ENCODE data around the gene MTAP.

The MTAP gene

GRCh38 chr9:21817176-21817575 lies 14.7 kb downstream of the MTAP start:
- H3K27me3 Mint-ChIP-seq, result no peaks in the 10 kb centered on the region
- ATAC-seq (no peak), DNase-seq (no peak)
- H3K4me3 Mint-ChIP-seq, result no peak overlapping the region
- H3K27ac Mint-ChIP-seq, result no peak overlapping the region
- H3K4me1 Mint-ChIP-seq, result peaks cover 21% of the 10 kb centered on the region
- H3K9me3 Mint-ChIP-seq, result no peaks in the 10 kb centered on the region

- ATAC-seq (no peak), DNase-seq (no peak)
- H3K9me3 Mint-ChIP-seq, result no peaks in the 10 kb centered on the region
- peaks cover 38% of the 10 kb centered on the region for H3K4me1 Mint-ChIP-seq
- no peaks in the 10 kb centered on the region for H3K27me3 Mint-ChIP-seq
- H3K27ac Mint-ChIP-seq, result no peak overlapping the region
- H3K4me3 Mint-ChIP-seq, result no peak overlapping the region
These were observed 23.2 kb downstream of the MTAP start for GRCh38 chr9:21825637-21826036.

DNA sequence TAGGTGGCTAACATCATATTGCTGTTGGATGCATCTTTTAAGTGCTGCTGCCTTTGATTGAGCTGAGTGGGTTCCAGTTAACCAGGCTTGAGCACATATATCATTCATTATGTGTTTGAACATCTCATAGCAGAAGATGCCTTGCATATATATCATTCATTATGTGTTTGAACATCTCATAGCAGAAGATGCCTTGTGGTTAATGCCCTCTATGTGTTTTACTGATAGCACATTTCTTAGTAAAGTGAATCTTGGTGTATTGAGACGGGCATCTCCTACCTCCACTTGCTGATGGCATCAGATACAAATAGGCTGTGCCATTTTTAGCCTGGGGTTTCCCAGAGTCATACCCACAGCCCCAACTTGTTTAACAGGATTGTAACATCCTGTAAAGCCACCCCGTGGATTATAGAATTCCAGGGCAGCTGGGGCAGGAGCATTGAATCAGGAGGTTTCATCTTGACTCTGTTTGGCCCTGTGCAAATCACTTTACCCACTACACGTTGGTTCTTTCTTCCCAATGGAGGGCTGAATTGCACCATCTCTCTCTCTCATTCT lies 26.5 kb downstream of the MTAP start:
- Mint-ChIP-seq H3K27ac (no peak overlapping the region), H3K9me3 (no peaks in the 10 kb centered on the region), H3K27me3 (no peaks in the 10 kb centered on the region), H3K4me3 (no peak overlapping the region), H3K4me1 (peaks cover 51% of the 10 kb centered on the region)
- DNase-seq (no peak), ATAC-seq (no peak)

DNA sequence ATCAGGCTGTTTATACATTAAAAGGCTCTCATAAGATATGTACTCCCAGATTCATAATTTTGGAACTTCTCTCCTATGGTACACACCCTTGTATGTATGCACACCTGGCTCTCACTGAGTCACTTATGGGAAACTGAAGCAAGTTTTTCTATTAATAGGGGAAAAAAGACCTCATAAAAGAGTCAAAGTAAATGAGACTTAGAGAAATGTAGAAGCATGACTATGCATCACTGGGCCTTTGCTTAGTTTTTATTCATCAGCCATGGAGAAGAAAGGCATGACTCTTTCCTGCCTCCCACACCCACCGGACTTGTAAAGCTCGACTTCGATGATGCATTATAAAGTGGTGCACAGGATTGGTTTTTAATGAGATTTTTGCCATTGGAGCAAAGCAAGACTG lies 28.2 kb downstream of the MTAP start:
- DNase-seq (no peak), ATAC-seq (no peak)
- H3K4me3 Mint-ChIP-seq, result no peak overlapping the region
- H3K9me3 Mint-ChIP-seq, result no peaks in the 10 kb centered on the region
- H3K27ac Mint-ChIP-seq, result peak overlapping the region in 1 of 2 donors; percentile 25
- H3K4me1 Mint-ChIP-seq, result peaks cover 45% of the 10 kb centered on the region
- no peaks in the 10 kb centered on the region for H3K27me3 Mint-ChIP-seq

DNA sequence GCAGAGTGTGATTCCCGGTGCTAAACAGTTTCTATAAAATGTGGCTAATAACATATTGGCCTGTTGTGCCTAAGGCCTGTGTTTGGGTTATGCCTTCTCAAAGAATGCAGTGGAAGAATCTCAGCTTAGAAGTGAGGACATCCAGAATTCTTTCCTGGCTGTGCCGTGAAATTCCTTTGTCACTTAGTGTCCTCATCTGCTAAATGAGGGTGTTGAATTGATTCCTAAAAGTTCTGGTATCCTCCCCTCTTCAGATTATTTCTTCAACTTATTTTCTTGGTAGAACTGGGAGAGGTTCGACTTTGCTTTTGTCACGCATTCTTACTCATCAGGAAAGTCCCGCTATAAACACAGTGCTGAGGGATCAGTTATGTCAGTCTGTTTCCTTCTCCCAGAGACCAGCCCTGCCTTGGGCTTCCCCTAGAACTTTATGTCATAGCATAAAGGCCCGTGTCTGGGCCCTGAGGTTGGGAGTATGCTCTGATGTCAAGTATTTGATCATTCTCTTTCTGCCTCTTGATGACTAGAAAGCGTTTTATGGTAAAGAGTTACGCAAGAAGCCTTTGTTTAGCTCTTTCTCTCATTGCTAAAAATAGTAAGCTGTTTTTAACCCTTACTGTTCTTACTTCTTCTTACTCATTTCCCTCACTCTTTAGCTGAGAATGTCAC lies 29.5 kb downstream of the MTAP start:
- peaks cover 59% of the 10 kb centered on the region for H3K4me1 Mint-ChIP-seq
- no peak overlapping the region for H3K4me3 Mint-ChIP-seq
- H3K9me3 Mint-ChIP-seq, result no peaks in the 10 kb centered on the region
- peak overlapping the region in 1 of 2 donors; percentile 42 for H3K27ac Mint-ChIP-seq
- DNase-seq (peak; percentile 17 to 69), ATAC-seq (peak; percentile 100)
- no peaks in the 10 kb centered on the region for H3K27me3 Mint-ChIP-seq

DNA sequence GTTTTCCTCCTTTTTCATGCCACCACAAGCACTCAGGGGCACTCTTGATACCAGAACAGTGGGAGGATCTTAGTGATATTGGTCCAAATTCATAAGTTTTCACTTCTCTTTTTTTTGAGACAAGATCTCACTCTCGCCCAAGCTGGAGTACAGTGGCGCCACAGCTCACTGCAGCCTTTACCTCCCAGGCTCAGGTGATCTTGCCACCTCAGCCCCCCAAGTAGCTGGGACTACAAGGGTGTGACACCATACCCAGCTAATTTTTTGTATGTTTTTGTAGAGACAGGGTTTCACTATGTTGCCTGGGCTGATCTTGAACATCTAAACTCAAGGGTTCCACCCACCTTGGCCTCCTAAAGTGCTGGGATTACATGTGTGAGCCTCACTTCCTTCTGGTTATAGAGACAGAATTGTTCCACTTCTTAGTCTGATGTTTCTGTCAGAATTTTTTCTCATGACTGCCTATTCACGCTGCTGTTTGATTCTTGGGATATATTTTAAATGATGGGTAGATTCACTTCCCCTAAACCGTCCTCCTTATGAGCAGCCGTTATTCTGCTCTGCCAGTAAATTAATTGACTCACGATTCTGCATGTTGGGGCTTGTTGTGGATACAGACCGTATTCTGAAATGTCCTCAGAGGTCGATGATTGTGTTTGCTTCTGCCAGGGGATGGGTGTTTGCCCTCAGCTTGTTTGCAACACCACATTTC lies 30.8 kb downstream of the MTAP start:
- Mint-ChIP-seq H3K4me3 (no peak overlapping the region), H3K27ac (peak overlapping the region; percentile 6 to 81), H3K4me1 (peaks cover 63% of the 10 kb centered on the region), H3K9me3 (no peaks in the 10 kb centered on the region), H3K27me3 (no peaks in the 10 kb centered on the region)
- no peak for DNase-seq
- ATAC-seq, result no peak

- peaks cover 54% of the 10 kb centered on the region for H3K4me1 Mint-ChIP-seq
These were observed 32.7 kb downstream of the MTAP start for GRCh38 chr9:21835121-21835520.

DNA sequence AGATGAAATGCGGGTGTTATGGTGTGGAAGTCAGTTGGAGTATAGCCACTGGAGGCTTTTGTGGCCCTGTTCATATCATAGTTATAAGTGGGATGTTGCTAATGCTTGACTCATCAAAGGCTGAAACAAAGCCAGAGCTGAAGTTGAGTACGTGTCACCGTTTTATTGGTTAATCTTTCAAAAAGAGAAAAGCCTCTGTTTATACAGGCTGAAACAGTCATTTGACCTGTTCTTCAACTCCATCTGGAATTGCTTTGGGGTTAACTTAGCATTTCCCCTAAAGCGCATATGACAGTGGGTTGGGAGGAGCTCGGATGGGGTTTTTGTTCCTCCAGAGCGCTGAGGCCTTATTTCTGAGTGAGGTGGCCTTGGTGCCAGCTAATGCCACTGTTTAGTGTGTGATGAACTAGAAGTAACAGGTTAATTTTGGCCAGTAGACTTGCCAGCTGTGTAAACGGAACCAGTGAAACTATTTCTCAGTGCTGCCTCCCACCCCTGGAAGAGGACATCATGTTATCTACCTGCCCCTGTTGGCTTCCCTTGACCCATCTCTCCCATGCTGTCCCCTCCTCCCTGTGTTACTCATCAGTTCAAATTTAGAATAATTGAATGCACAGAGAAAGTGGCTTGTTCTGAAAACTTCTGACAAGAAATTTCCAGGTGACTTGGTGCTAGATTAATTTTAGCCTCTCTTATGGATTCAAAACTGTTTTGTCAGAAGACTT lies 34.2 kb downstream of the MTAP start:
- DNase-seq (no peak), ATAC-seq (no peak)
- Mint-ChIP-seq H3K4me1 (peaks cover 39% of the 10 kb centered on the region), H3K9me3 (peaks cover 8 to 11% of the 10 kb centered on the region in 2 donors), H3K27me3 (no peaks in the 10 kb centered on the region), H3K27ac (peak overlapping the region; percentile 17 to 34), H3K4me3 (no peak overlapping the region)

More at GRCh38 chr9:21835121-21835520, 32.7 kb downstream of the MTAP start:
- Mint-ChIP-seq H3K4me3 (no peak overlapping the region), H3K27me3 (no peaks in the 10 kb centered on the region), H3K9me3 (peaks cover 0 to 5% of the 10 kb centered on the region in 2 donors), H3K27ac (no peak overlapping the region)
- no peak for DNase-seq
- ATAC-seq, result no peak

GRCh38 chr9:21837501-21837900 lies 35.1 kb downstream of the MTAP start:
- Mint-ChIP-seq H3K27me3 (no peaks in the 10 kb centered on the region), H3K9me3 (peaks cover 11 to 15% of the 10 kb centered on the region in 2 donors), H3K4me3 (no peak overlapping the region), H3K4me1 (peaks cover 30% of the 10 kb centered on the region), H3K27ac (no peak overlapping the region)
- ATAC-seq (no peak), DNase-seq (no peak)

- DNase-seq (no peak), ATAC-seq (no peak)
- no peaks in the 10 kb centered on the region for H3K27me3 Mint-ChIP-seq
- H3K4me1 Mint-ChIP-seq, result peaks cover 18% of the 10 kb centered on the region
- peak overlapping the region; percentile 22 to 74 for H3K27ac Mint-ChIP-seq
- H3K9me3 Mint-ChIP-seq, result peaks cover 31 to 38% of the 10 kb centered on the region in 2 donors
- no peak overlapping the region for H3K4me3 Mint-ChIP-seq
These were observed 38.2 kb downstream of the MTAP start for GRCh38 chr9:21840647-21841046.

GRCh38 chr9:21841133-21841532 lies 38.7 kb downstream of the MTAP start:
- H3K9me3 Mint-ChIP-seq, result peaks cover 36 to 43% of the 10 kb centered on the region in 2 donors
- no peak overlapping the region for H3K4me3 Mint-ChIP-seq
- ATAC-seq (no peak), DNase-seq (no peak)
- no peaks in the 10 kb centered on the region for H3K27me3 Mint-ChIP-seq
- peak overlapping the region in 1 of 2 donors; percentile 85 for H3K27ac Mint-ChIP-seq
- H3K4me1 Mint-ChIP-seq, result peaks cover 16% of the 10 kb centered on the region

- Mint-ChIP-seq H3K4me1 (peaks cover 27% of the 10 kb centered on the region), H3K4me3 (no peak overlapping the region), H3K27ac (no peak overlapping the region), H3K9me3 (peaks cover 22 to 44% of the 10 kb centered on the region in 2 donors), H3K27me3 (no peaks in the 10 kb centered on the region)
- DNase-seq (no peak), ATAC-seq (no peak)
These were observed 46.2 kb downstream of the MTAP start for GRCh38 chr9:21848615-21849014.

GRCh38 chr9:21852754-21853153 lies 50.3 kb downstream of the MTAP start:
- H3K27me3 Mint-ChIP-seq, result no peaks in the 10 kb centered on the region
- H3K27ac Mint-ChIP-seq, result peak overlapping the region in 1 of 2 donors; percentile 9
- H3K4me3 Mint-ChIP-seq, result no peak overlapping the region
- ATAC-seq, result peak; percentile 97
- peaks cover 23% of the 10 kb centered on the region for H3K4me1 Mint-ChIP-seq
- peaks cover 5 to 12% of the 10 kb centered on the region in 2 donors for H3K9me3 Mint-ChIP-seq
- no peak for DNase-seq

DNA sequence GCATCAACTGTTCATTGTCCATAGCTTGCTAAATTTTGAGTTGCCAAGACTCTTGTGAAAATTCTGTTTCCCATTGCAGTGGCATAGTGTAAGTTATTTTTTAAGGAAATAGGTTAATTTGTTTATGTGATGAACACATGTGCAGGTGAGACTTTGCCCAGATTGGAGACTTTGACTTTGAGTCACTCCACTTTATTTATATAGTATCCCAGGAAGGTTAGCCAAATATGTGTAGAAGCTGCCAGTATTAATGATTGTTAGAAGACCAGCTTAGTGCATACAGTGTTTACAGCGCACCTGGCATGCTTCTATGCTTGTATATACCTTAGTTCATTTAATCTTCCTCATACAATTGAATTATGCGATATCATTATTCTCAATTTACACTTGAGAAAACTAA lies 51.0 kb downstream of the MTAP start:
- peaks cover 0 to 5% of the 10 kb centered on the region in 2 donors for H3K9me3 Mint-ChIP-seq
- no peak for DNase-seq

GRCh38 chr9:21854119-21854518 lies 51.7 kb downstream of the MTAP start:
- DNase-seq (no peak), ATAC-seq (no peak)
- no peaks in the 10 kb centered on the region for H3K9me3 Mint-ChIP-seq
- no peaks in the 10 kb centered on the region for H3K27me3 Mint-ChIP-seq
- no peak overlapping the region for H3K4me3 Mint-ChIP-seq
- peaks cover 23% of the 10 kb centered on the region for H3K4me1 Mint-ChIP-seq
- H3K27ac Mint-ChIP-seq, result no peak overlapping the region

More for the DNA sequence above, 51.0 kb downstream of the MTAP start:
- H3K4me3 Mint-ChIP-seq, result no peak overlapping the region
- H3K27me3 Mint-ChIP-seq, result no peaks in the 10 kb centered on the region
- ATAC-seq, result no peak
- peaks cover 23% of the 10 kb centered on the region for H3K4me1 Mint-ChIP-seq
- H3K27ac Mint-ChIP-seq, result peak overlapping the region in 1 of 2 donors; percentile 9

All from stimulated activated naive CD8-positive, alpha-beta T cell treated with anti-CD3 and anti-CD28 coated beads, Interleukin-15, amount 100 ng/mL, for 72 hours (primary cell).